ENCODE results near the gene MTSS2. TPM values are rescaled to one million over a fixed set of nuclear protein-coding genes. Genes with fewer than 3 reads are reported as not detected.
A peak's percentile ranks its signal among the peaks of the same experiment; 100 is the strongest.

The MTSS2 gene
- 10 to 100 TPM; 33.8 to 41.8 TPM for total RNA-seq
- 100 to 1,000 TPM; 296 to 345 TPM for polyA plus RNA-seq (ENCODE audit: insufficient read length in 2 of 2)
- long read RNA-seq, donor 1, partial matches to known transcripts: 94 of 99 reads
- long read RNA-seq, donor 1, other reads (novel, unspliced or antisense): 5 of 99 reads
- long read RNA-seq, donor 2, partial matches to known transcripts: 64 of 66 reads
- long read RNA-seq, donor 2, other reads (novel, unspliced or antisense): 0 of 66 reads
- long read RNA-seq, donor 3, partial matches to known transcripts: 56 of 58 reads
- long read RNA-seq, donor 3, other reads (novel, unspliced or antisense): 0 of 58 reads
- long read RNA-seq, donor 4, partial matches to known transcripts: 0 of 1 reads
- long read RNA-seq, donor 4, other reads (novel, unspliced or antisense): 0 of 1 reads

GRCh38 chr16:70685938-70686375, at the start of gene MTSS2:
Gene MTSS2, minus strand, starts transcription at chr16:70686053. Its CDS starts 262 bp downstream, at chr16:70685791.
- Histone ChIP-seq H3K4me3 (ENCODE audit: low read depth, low read length) (peak within 1 kb of the TSS; percentile 79), H3K36me3 (ENCODE audit: control insufficient read depth, insufficient read depth, low read length) (peaks cover 67% of the 10 kb centered on the region), H3K9me3 (ENCODE audit: control insufficient read depth, insufficient read depth, low read length) (no peaks in the 10 kb centered on the region), H3K27ac (ENCODE audit: low read depth, low read length) (peak within 1 kb of the TSS; percentile 97), H3K27me3 (ENCODE audit: control insufficient read depth, insufficient read depth, low read length) (no peaks in the 10 kb centered on the region), H3K4me1 (ENCODE audit: control insufficient read depth, insufficient read depth, low read length) (peaks cover 89% of the 10 kb centered on the region)
- under 1% methylated on average over 72 of the region's 72 CpGs for WGBS (ENCODE audit: insufficient coverage)
- peak in 4 of 6 donors; percentile 85 to 96 (median 90) for DNase-seq (ENCODE audit: low read depth in 4 of 6, low spot score in 6 of 6)

- 86% methylated on average over 10 of the region's 13 CpGs for WGBS (ENCODE audit: insufficient coverage)
- peaks cover 38% of the 10 kb centered on the region for H3K36me3 ChIP-seq (ENCODE audit: control insufficient read depth, insufficient read depth, low read length)
- H3K9me3 ChIP-seq (ENCODE audit: control insufficient read depth, insufficient read depth, low read length): no peaks in the 10 kb centered on the region
- peaks cover 58% of the 10 kb centered on the region for H3K4me1 ChIP-seq (ENCODE audit: control insufficient read depth, insufficient read depth, low read length)
- H3K27me3 ChIP-seq (ENCODE audit: control insufficient read depth, insufficient read depth, low read length): no peaks in the 10 kb centered on the region
- DNase-seq (ENCODE audit: low read depth in 4 of 6, low spot score in 6 of 6): no peak
- H3K27ac ChIP-seq (ENCODE audit: low read depth, low read length): peak overlapping the region; percentile 67
- H3K4me3 ChIP-seq (ENCODE audit: low read depth, low read length): no peak overlapping the region
Observed at GRCh38 chr16:70735141-70735979, 49.5 kb upstream of the MTSS2 start.

GRCh38 chr16:70734522-70735095, 48.8 kb upstream of the MTSS2 start:
- Histone ChIP-seq H3K27me3 (ENCODE audit: control insufficient read depth, insufficient read depth, low read length) (no peaks in the 10 kb centered on the region), H3K4me1 (ENCODE audit: control insufficient read depth, insufficient read depth, low read length) (peaks cover 63% of the 10 kb centered on the region), H3K9me3 (ENCODE audit: control insufficient read depth, insufficient read depth, low read length) (no peaks in the 10 kb centered on the region), H3K36me3 (ENCODE audit: control insufficient read depth, insufficient read depth, low read length) (peaks cover 38% of the 10 kb centered on the region), H3K4me3 (ENCODE audit: low read depth, low read length) (no peak overlapping the region), H3K27ac (ENCODE audit: low read depth, low read length) (peak overlapping the region; percentile 67)
- DNase-seq (ENCODE audit: low read depth in 4 of 6, low spot score in 6 of 6): no peak
- 85% methylated on average over 4 of the region's 4 CpGs for WGBS (ENCODE audit: insufficient coverage)

- H3K27ac ChIP-seq (ENCODE audit: low read depth, low read length): no peak overlapping the region
- no peak overlapping the region for H3K4me3 ChIP-seq (ENCODE audit: low read depth, low read length)
Observed at GRCh38 chr16:70730944-70731343, 45.1 kb upstream of the MTSS2 start.

GRCh38 chr16:70730031-70730430, 44.2 kb upstream of the MTSS2 start:
- Histone ChIP-seq H3K27me3 (ENCODE audit: control insufficient read depth, insufficient read depth, low read length) (no peaks in the 10 kb centered on the region), H3K4me1 (ENCODE audit: control insufficient read depth, insufficient read depth, low read length) (peaks cover 62% of the 10 kb centered on the region), H3K36me3 (ENCODE audit: control insufficient read depth, insufficient read depth, low read length) (peaks cover 46% of the 10 kb centered on the region), H3K4me3 (ENCODE audit: low read depth, low read length) (no peak overlapping the region), H3K9me3 (ENCODE audit: control insufficient read depth, insufficient read depth, low read length) (no peaks in the 10 kb centered on the region), H3K27ac (ENCODE audit: low read depth, low read length) (peak overlapping the region; percentile 40)
- 32% methylated on average over 7 of the region's 7 CpGs for WGBS (ENCODE audit: insufficient coverage)
- peak in 2 of 6 donors; percentile 54 to 66 for DNase-seq (ENCODE audit: low read depth in 4 of 6, low spot score in 6 of 6)

More at GRCh38 chr16:70730944-70731343, 45.1 kb upstream of the MTSS2 start:
- no peak for DNase-seq (ENCODE audit: low read depth in 4 of 6, low spot score in 6 of 6)
- H3K4me1 ChIP-seq (ENCODE audit: control insufficient read depth, insufficient read depth, low read length): peaks cover 62% of the 10 kb centered on the region
- H3K9me3 ChIP-seq (ENCODE audit: control insufficient read depth, insufficient read depth, low read length): no peaks in the 10 kb centered on the region
- no peaks in the 10 kb centered on the region for H3K27me3 ChIP-seq (ENCODE audit: control insufficient read depth, insufficient read depth, low read length)
- peaks cover 41% of the 10 kb centered on the region for H3K36me3 ChIP-seq (ENCODE audit: control insufficient read depth, insufficient read depth, low read length)
- 51% methylated on average over 2 of the region's 3 CpGs for WGBS (ENCODE audit: insufficient coverage)

- Histone ChIP-seq H3K27ac (ENCODE audit: low read depth, low read length) (no peak overlapping the region), H3K27me3 (ENCODE audit: control insufficient read depth, insufficient read depth, low read length) (no peaks in the 10 kb centered on the region)
- WGBS (ENCODE audit: insufficient coverage): 94% methylated on average over 8 of the region's 8 CpGs
Observed at GRCh38 chr16:70729292-70729691, 43.4 kb upstream of the MTSS2 start.

GRCh38 chr16:70728150-70728549, 42.3 kb upstream of the MTSS2 start:
- Histone ChIP-seq H3K36me3 (ENCODE audit: control insufficient read depth, insufficient read depth, low read length) (peaks cover 56% of the 10 kb centered on the region), H3K4me3 (ENCODE audit: low read depth, low read length) (no peak overlapping the region), H3K27ac (ENCODE audit: low read depth, low read length) (peak overlapping the region; percentile 97), H3K4me1 (ENCODE audit: control insufficient read depth, insufficient read depth, low read length) (peaks cover 78% of the 10 kb centered on the region), H3K27me3 (ENCODE audit: control insufficient read depth, insufficient read depth, low read length) (no peaks in the 10 kb centered on the region), H3K9me3 (ENCODE audit: control insufficient read depth, insufficient read depth, low read length) (no peaks in the 10 kb centered on the region)
- DNase-seq (ENCODE audit: low read depth in 4 of 6, low spot score in 6 of 6): no peak
- 90% methylated on average over 9 of the region's 9 CpGs for WGBS (ENCODE audit: insufficient coverage)

More at GRCh38 chr16:70729292-70729691, 43.4 kb upstream of the MTSS2 start:
- Histone ChIP-seq H3K9me3 (ENCODE audit: control insufficient read depth, insufficient read depth, low read length) (no peaks in the 10 kb centered on the region), H3K4me3 (ENCODE audit: low read depth, low read length) (no peak overlapping the region), H3K4me1 (ENCODE audit: control insufficient read depth, insufficient read depth, low read length) (peaks cover 68% of the 10 kb centered on the region), H3K36me3 (ENCODE audit: control insufficient read depth, insufficient read depth, low read length) (peaks cover 48% of the 10 kb centered on the region)
- DNase-seq (ENCODE audit: low read depth in 4 of 6, low spot score in 6 of 6): no peak

GRCh38 chr16:70726892-70727361, 41.1 kb upstream of the MTSS2 start:
- no peak overlapping the region for H3K4me3 ChIP-seq (ENCODE audit: low read depth, low read length)
- peak in 2 of 6 donors; percentile 64 to 79 for DNase-seq (ENCODE audit: low read depth in 4 of 6, low spot score in 6 of 6)
- no peaks in the 10 kb centered on the region for H3K9me3 ChIP-seq (ENCODE audit: control insufficient read depth, insufficient read depth, low read length)
- H3K4me1 ChIP-seq (ENCODE audit: control insufficient read depth, insufficient read depth, low read length): peaks cover 82% of the 10 kb centered on the region
- H3K27ac ChIP-seq (ENCODE audit: low read depth, low read length): peak overlapping the region; percentile 97
- no peaks in the 10 kb centered on the region for H3K27me3 ChIP-seq (ENCODE audit: control insufficient read depth, insufficient read depth, low read length)
- H3K36me3 ChIP-seq (ENCODE audit: control insufficient read depth, insufficient read depth, low read length): peaks cover 64% of the 10 kb centered on the region
- 52% methylated on average over 3 of the region's 9 CpGs for WGBS (ENCODE audit: insufficient coverage)

Data from spinal cord (tissue), 10 donors.